Endothelial cell of umbilical vein (primary cell): ENCODE data around the gene PHF3. TPM values are rescaled to one million over a fixed set of nuclear protein-coding genes. Genes with fewer than 3 reads are reported as not detected.
A peak's percentile ranks its signal among the peaks of the same experiment; 100 is the strongest.

Experiments used
- BruUV-seq: library from RNA; stranded (reverse); fragments of 400-500 nt; replicated peaks from 2 replicates; lab custom pipeline; 2021; lab: Mats Ljungman, UMichigan
- CTCF ChIA-PET: fragments of 300-600, 350-600 bp; sonication (Branson Sonifier 250); formaldehyde crosslinking; loops from one replicate; lab custom pipeline; 2021; ENCODE audit warnings: antibody characterized with exemption, inconsistent platforms; lab: Charles Lee
- POLR2A ChIA-PET: fragments of 300-600, 350-600 bp; sonication (Branson Sonifier 250); formaldehyde crosslinking; loops from one replicate; lab custom pipeline; 2021; ENCODE audit warnings: antibody characterized with exemption, inconsistent platforms; lab: Charles Lee
- DNase-seq: peaks from one replicate; pipeline ENCODE4 v3.0.0-alpha.2; 2011; ENCODE audit warnings: low read depth, low spot score
- FAIRE-seq: peaks from 2 replicates; lab custom pipeline; 2011; peaks lifted over from hg19 to GRCh38; lab: Jason Lieb, UNC
- H2AFZ ChIP-seq: 2 replicates; pipeline ENCODE4 v1.6.0; 2012; ENCODE audit warnings: low read depth, low read length, control low read depth, inconsistent platforms
- H3K27ac ChIP-seq: 2 replicates; pipeline ENCODE4 v1.5.1; 2011; ENCODE audit warnings: low read depth, mild to moderate bottlenecking, control low read depth, low read length, moderate library complexity; ENCODE audit not compliant: insufficient read depth
- H3K27me3 ChIP-seq, 2 experiments: 2 replicates each; pipeline versions ENCODE4 v1.6.0 to v1.6.1; 2011; ENCODE audit warnings: low read length in 2 of 2, mixed read lengths in 1 of 2; ENCODE audit not compliant: control insufficient read depth in 2 of 2, insufficient read depth in 2 of 2
- H3K36me3 ChIP-seq, 2 experiments: 2 replicates in 1 of 2; 3 replicates in 1 of 2; pipeline ENCODE4 v1.5.1; 2011; ENCODE audit warnings: low read length in 2 of 2, mild to moderate bottlenecking in 1 of 2, moderate library complexity in 1 of 2; ENCODE audit not compliant: control insufficient read depth in 2 of 2, insufficient read depth in 2 of 2; ENCODE audit errors: extremely low read depth in 1 of 2
- H3K4me1 ChIP-seq: 3 replicates; pipeline ENCODE4 v1.5.1; 2011; ENCODE audit warnings: mild to moderate bottlenecking, low read length; ENCODE audit not compliant: control insufficient read depth, insufficient read depth; ENCODE audit errors: extremely low read depth
- H3K4me2 ChIP-seq: 2 replicates; pipeline ENCODE4 v1.6.1; 2011; ENCODE audit warnings: low read length, control low read depth, mixed read lengths; ENCODE audit not compliant: insufficient read depth
- H3K4me3 ChIP-seq, 3 experiments: fragments of 200-600 bp in 1 of 3; sonication (generic), shearing (Covaris generic) in 1 of 3; replicated peaks in 1 of 3; 2 replicates each; pipeline ENCODE4 v1.5.1; 2011 to 2016; ENCODE audit warnings: control low read depth in 3 of 3, low read length in 3 of 3, mild to moderate bottlenecking in 2 of 3, inconsistent platforms in 1 of 3, low read depth in 1 of 3, moderate library complexity in 1 of 3; ENCODE audit not compliant: insufficient read depth in 1 of 3
- H3K79me2 ChIP-seq: 2 replicates; pipeline ENCODE4 v1.6.0; 2012; ENCODE audit warnings: low read length, inconsistent platforms; ENCODE audit not compliant: control insufficient read depth, insufficient read depth
- H3K9ac ChIP-seq: replicated peaks from 2 replicates; pipeline ENCODE3; 2011; ENCODE audit warnings: low read length, control low read depth; ENCODE audit not compliant: insufficient read depth; ENCODE audit errors: extremely low read depth
- H3K9me1 ChIP-seq: replicated peaks from 3 replicates; pipeline ENCODE4 v1.6.0; 2011; ENCODE audit warnings: mild to moderate bottlenecking, low read length; ENCODE audit not compliant: control insufficient read depth, insufficient read depth; ENCODE audit errors: extremely low read depth
- H3K9me3 ChIP-seq: replicated peaks from 2 replicates; pipeline ENCODE4 v1.5.1; 2012; ENCODE audit warnings: low read length, inconsistent platforms; ENCODE audit not compliant: control insufficient read depth, insufficient read depth
- H4K20me1 ChIP-seq: replicated peaks from 2 replicates; pipeline ENCODE3; 2011; ENCODE audit warnings: mild to moderate bottlenecking, low read length; ENCODE audit not compliant: control insufficient read depth, insufficient read depth; ENCODE audit errors: extremely low read depth
- CTCF ChIP-seq, 2 donors: IDR thresholded peaks; 1 replicate in 1 of 2; 2 replicates in 1 of 2; pipeline ENCODE4 v1.5.1; 2011; ENCODE audit warnings: low read length in 2 of 2, mild to moderate bottlenecking in 2 of 2, moderate library complexity in 2 of 2, control low read depth in 1 of 2, inconsistent platforms in 1 of 2, low read depth in 1 of 2; ENCODE audit not compliant: insufficient read depth in 1 of 2; ENCODE audit errors: extremely low read depth in 1 of 2
- EZH2 ChIP-seq: IDR thresholded peaks from 2 replicates; pipeline ENCODE4 v1.6.1; 2012; ENCODE audit warnings: borderline replicate concordance, low read depth, mild to moderate bottlenecking, moderate library complexity, low read length, inconsistent platforms; ENCODE audit not compliant: severe bottlenecking
- GATA2 ChIP-seq: IDR thresholded peaks from 2 replicates; pipeline ENCODE4 v1.7.0; 2011; ENCODE audit warnings: low read depth, mild to moderate bottlenecking, moderate library complexity, mixed read lengths, low read length; ENCODE audit not compliant: insufficient read length, insufficient read depth
- POLR2A ChIP-seq: IDR thresholded peaks from 2 replicates; pipeline ENCODE4 v1.6.1; 2012; ENCODE audit warnings: low read depth, mild to moderate bottlenecking, control low read depth, low read length
- dilution Hi-C: fragments of 300-500 bp; cut with MboI; formaldehyde crosslinking; loops from one replicate; pipeline ENCODE4 v1.15.0; 2019; ENCODE audit warnings: low sequenced_read_pairs; ENCODE audit not compliant: extremely low pct_ligation_motif_present
- intact Hi-C: fragments of 100-400 bp; cut with micrococcal nuclease; formaldehyde crosslinking; loops from one replicate; pipeline ENCODE4 v1.10.0; 2022
- polyA plus RNA-seq, 4 experiments: library from polyadenylated mRNA; depleted of rRNA in 3 of 4; stranded (reverse) in 3 of 4; unstranded in 1 of 4; fragments of >200 nt; gene quantifications; 2 replicates each; pipeline versions ENCODE4 v1.2.1 to v1.2.3, GENCODE V29; 2011 to 2012; ENCODE audit warnings: missing spikeins in 1 of 4
- total RNA-seq: library from RNA; stranded (reverse); gene quantifications from 2 replicates; pipeline ENCODE4 v1.2.3, GENCODE V29; 2021

Gene PHF3
- total and polyA plus RNA-seq, 2 donors (not counting 3 experiments of a cell fraction or from before 2014, with no cell fraction given): 4.6 to 29.6 TPM

- Histone ChIP-seq H3K4me3 (no peak overlapping the region), H3K9ac (no peak overlapping the region), H3K79me2 (no peaks in the 10 kb centered on the region), H3K9me3 (no peaks in the 10 kb centered on the region), H3K4me1 (no peaks in the 10 kb centered on the region), H3K4me2 (no peak overlapping the region), H4K20me1 (no peaks in the 10 kb centered on the region), H3K27me3 (peaks cover 0 to 3% of the 10 kb centered on the region in 2 experiments), H3K9me1 (no peaks in the 10 kb centered on the region), H3K27ac (no peak overlapping the region), H2AFZ (no peak overlapping the region), H3K36me3 (no peaks in the 10 kb centered on the region)
- dilution Hi-C loops (no loop called here), intact Hi-C loops (no loop called here)
- TF ChIP-seq POLR2A (no peak), CTCF (IDR thresholded peaks at IDR 0.05; ENCODE audit: extremely low read depth in 1 of 2, insufficient read depth in 1 of 2, low read depth in 1 of 2, low read length in 2 of 2) (no peak), GATA2 (no peak)
- no peak for FAIRE-seq
- CTCF ChIA-PET: interaction anchor here (6.9 kb wide), 1 partner anchor 162 kb away, joined by 61 read pairs; no protein-coding TSS in a partner anchor
- DNase-seq: no peak
- BruUV-seq: no TSS peak
- POLR2A ChIA-PET: no interaction called here
Observed at GRCh38 chr6:63760199-63760598, 124.6 kb downstream of the PHF3 start.

GRCh38 chr6:63764318-63764916 is 128.8 kb downstream of the PHF3 start:
- POLR2A ChIA-PET: no interaction called here
- Histone ChIP-seq H4K20me1 (no peaks in the 10 kb centered on the region), H3K27me3 (peaks cover 0 to 9% of the 10 kb centered on the region in 2 experiments), H3K4me3 (no peak overlapping the region), H3K79me2 (no peaks in the 10 kb centered on the region), H3K27ac (no peak overlapping the region), H3K36me3 (no peaks in the 10 kb centered on the region), H3K9me3 (no peaks in the 10 kb centered on the region), H3K4me2 (no peak overlapping the region), H3K9me1 (no peaks in the 10 kb centered on the region), H2AFZ (no peak overlapping the region), H3K9ac (no peak overlapping the region), H3K4me1 (no peaks in the 10 kb centered on the region)
- BruUV-seq: no TSS peak
- intact Hi-C loops (loop anchor here (1.0 to 2.0 kb wide), 4 partner anchors 38 to 456 kb away; no protein-coding TSS in a partner anchor), dilution Hi-C loops (no loop called here)
- FAIRE-seq (peak; percentile 38), DNase-seq (peak; percentile 52)
- no peak for TF ChIP-seq EZH2
- peak in 1 of 2 donors; percentile 19 for TF ChIP-seq CTCF (IDR thresholded peaks at IDR 0.05; ENCODE audit: extremely low read depth in 1 of 2, insufficient read depth in 1 of 2, low read depth in 1 of 2, low read length in 2 of 2)
- CTCF ChIA-PET: interaction anchor here (0.6 to 1.6 kb wide), 59 partner anchors 10 to 470 kb away, joined by 3 to 101 read pairs (median 5); partner anchors contain the start of gene PHF3
